Peyer's patch (tissue), 4 donors: ENCODE data around the gene TEX50.

Experiments used
- CTCF ChIP-seq, 6 experiments: fragments of 450-650 bp in 4 of 6; fragments of 200-600 bp in 2 of 6; sonication (generic) in 1 of 6; IDR thresholded peaks; one replicate each; pipeline ENCODE4 v1.5.1; 2017 to 2019; ENCODE audit warnings: antibody characterized with exemption in 6 of 6, mild to moderate bottlenecking in 3 of 6, moderate library complexity in 1 of 6
- POLR2A ChIP-seq, 2 donors: fragments of 450-650 bp; IDR thresholded peaks; one replicate each; pipeline ENCODE4 v1.5.1; 2017; ENCODE audit warnings: antibody characterized with exemption in 2 of 2, mild to moderate bottlenecking in 2 of 2, moderate library complexity in 2 of 2

GRCh38 chr1:173660306-173660705 is 25.2 kb downstream of the TEX50 start:
- TF ChIP-seq CTCF (IDR thresholded peaks at IDR 0.05) (no peak), POLR2A (IDR thresholded peaks at IDR 0.05) (no peak)
